ENCODE results near the gene VCX2. TPM values are rescaled to one million over a fixed set of nuclear protein-coding genes. Genes with fewer than 3 reads are reported as not detected.

Gene VCX2
- polyA plus RNA-seq, 2 of the 4 experiments (the other 2 are of a cell fraction): not detected

- no peak for TF ChIP-seq TFCP2L1 (CRISPR knock-in tag; IDR thresholded peaks at IDR 0.05)
Observed at GRCh38 chrX:8138252-8138651, 32.8 kb downstream of the VCX2 start (continued).

- ATAC-seq: no peak
- CTCF ChIA-PET: no interaction called here
- TF ChIP-seq CHD4 (IDR thresholded peaks at IDR 0.05; ENCODE audit: borderline replicate concordance) (no peak), ZNF302 (CRISPR knock-in tag; IDR thresholded peaks at IDR 0.05) (no peak)
- Histone ChIP-seq H3K27ac (no peak overlapping the region), H3K9me3 (no peaks in the 10 kb centered on the region), H3K4me3 (no peak overlapping the region), H3K4me1 (no peaks in the 10 kb centered on the region), H3K4me2 (no peak overlapping the region)
- DNase-seq (ENCODE audit: low read depth in 1 of 2, low spot score in 1 of 2): no peak
- POLR2A ChIA-PET: no interaction called here
- no peak for FAIRE-seq
- 11% methylated on average over 3 of the region's 3 CpGs for WGBS (ENCODE audit: missing lambda C conversion rate)
Observed at GRCh38 chrX:8126648-8127047, 44.4 kb downstream of the VCX2 start.

GRCh38 chrX:8126092-8126491 is 45.0 kb downstream of the VCX2 start:
- ATAC-seq (no peak), FAIRE-seq (no peak), DNase-seq (ENCODE audit: low read depth in 1 of 2, low spot score in 1 of 2) (no peak)
- POLR2A ChIA-PET: no interaction called here
- H3K4me3 ChIP-seq: no peak overlapping the region
- H3K27ac ChIP-seq: no peak overlapping the region
- TF ChIP-seq ESRRA (IDR thresholded peaks at IDR 0.05; ENCODE audit: borderline replicate concordance, low read length): no peak
- TF ChIP-seq RCOR1 (IDR thresholded peaks at IDR 0.05; ENCODE audit: low read depth, low read length): no peak
- TF ChIP-seq RNF2 (IDR thresholded peaks at IDR 0.05; ENCODE audit: borderline replicate concordance, low read depth): no peak
- no peak for TF ChIP-seq HMGXB4 (CRISPR knock-in tag; IDR thresholded peaks at IDR 0.05; ENCODE audit: borderline replicate concordance)
- TF ChIP-seq HOXB5 (CRISPR knock-in tag; IDR thresholded peaks at IDR 0.05): no peak
- TF ChIP-seq E2F6 (IDR thresholded peaks at IDR 0.05; ENCODE audit: borderline replicate concordance, low read depth): no peak
- TF ChIP-seq EP300 (IDR thresholded peaks at IDR 0.05): no peak
- no peak for TF ChIP-seq POLR2A (IDR thresholded peaks at IDR 0.05; ENCODE audit: low read length)
- no peak for TF ChIP-seq SREBF2 (IDR thresholded peaks at IDR 0.05)
- no peak for TF ChIP-seq HEYL (CRISPR knock-in tag; IDR thresholded peaks at IDR 0.05)
- TF ChIP-seq EHMT2 (IDR thresholded peaks at IDR 0.05; ENCODE audit: low read depth): no peak
- TF ChIP-seq TFCP2L1 (CRISPR knock-in tag; IDR thresholded peaks at IDR 0.05): no peak
- TF ChIP-seq ZC3H11A (IDR thresholded peaks at IDR 0.05): no peak
- no peak for TF ChIP-seq ZFP36 (IDR thresholded peaks at IDR 0.05; ENCODE audit: borderline replicate concordance, partially characterized antibody)
- TF ChIP-seq HOXA7 (CRISPR knock-in tag; IDR thresholded peaks at IDR 0.05): no peak
- no peak for TF ChIP-seq KDM1A (IDR thresholded peaks at IDR 0.05; ENCODE audit: low read depth)
- TF ChIP-seq JUN (IDR thresholded peaks at IDR 0.05): no peak
- TF ChIP-seq TP53 (CRISPR knock-in tag; IDR thresholded peaks at IDR 0.05): no peak
- H3K4me2 ChIP-seq: no peak overlapping the region
- no peaks in the 10 kb centered on the region for H3K9me3 ChIP-seq
- 0% methylated on average over 1 of the region's 1 CpG for WGBS (ENCODE audit: missing lambda C conversion rate)
- CTCF ChIA-PET: no interaction called here
- no peaks in the 10 kb centered on the region for H3K4me1 ChIP-seq

GRCh38 chrX:8125566-8125965 is 45.5 kb downstream of the VCX2 start:
- WGBS (ENCODE audit: missing lambda C conversion rate): 7% methylated on average over 6 of the region's 6 CpGs
- no peak for DNase-seq (ENCODE audit: low read depth in 1 of 2, low spot score in 1 of 2)
- Histone ChIP-seq H3K9me3 (no peaks in the 10 kb centered on the region), H3K27ac (no peak overlapping the region), H3K4me1 (no peaks in the 10 kb centered on the region), H3K4me3 (no peak overlapping the region), H3K4me2 (no peak overlapping the region)
- POLR2A ChIA-PET: no interaction called here
- CTCF ChIA-PET: no interaction called here
- no peak for FAIRE-seq
- TF ChIP-seq ATOH8 (CRISPR knock-in tag; IDR thresholded peaks at IDR 0.05; ENCODE audit: low read depth): no peak
- TF ChIP-seq RNF2 (IDR thresholded peaks at IDR 0.05; ENCODE audit: borderline replicate concordance, low read depth): no peak
- TF ChIP-seq ELK1 (IDR thresholded peaks at IDR 0.05; ENCODE audit: low read depth, low read length): no peak
- no peak for TF ChIP-seq JUNB (IDR thresholded peaks at IDR 0.05)
- TF ChIP-seq TP53 (CRISPR knock-in tag; IDR thresholded peaks at IDR 0.05): no peak
- no peak for TF ChIP-seq FOSL2 (IDR thresholded peaks at IDR 0.05)
- no peak for TF ChIP-seq FOSL2 (CRISPR knock-in tag; IDR thresholded peaks at IDR 0.05)
- TF ChIP-seq ZFP36 (IDR thresholded peaks at IDR 0.05; ENCODE audit: borderline replicate concordance, partially characterized antibody): no peak
- no peak for TF ChIP-seq SMC3 (IDR thresholded peaks at IDR 0.05)
- ATAC-seq: no peak
